Measurements from ENCODE around the gene GPT2. TPM values are rescaled to one million over a fixed set of nuclear protein-coding genes. Genes with fewer than 3 reads are reported as not detected.

Gene GPT2
- total RNA-seq, 2 donors from 2014 or later, result 28.8 to 45.3 TPM

DNA sequence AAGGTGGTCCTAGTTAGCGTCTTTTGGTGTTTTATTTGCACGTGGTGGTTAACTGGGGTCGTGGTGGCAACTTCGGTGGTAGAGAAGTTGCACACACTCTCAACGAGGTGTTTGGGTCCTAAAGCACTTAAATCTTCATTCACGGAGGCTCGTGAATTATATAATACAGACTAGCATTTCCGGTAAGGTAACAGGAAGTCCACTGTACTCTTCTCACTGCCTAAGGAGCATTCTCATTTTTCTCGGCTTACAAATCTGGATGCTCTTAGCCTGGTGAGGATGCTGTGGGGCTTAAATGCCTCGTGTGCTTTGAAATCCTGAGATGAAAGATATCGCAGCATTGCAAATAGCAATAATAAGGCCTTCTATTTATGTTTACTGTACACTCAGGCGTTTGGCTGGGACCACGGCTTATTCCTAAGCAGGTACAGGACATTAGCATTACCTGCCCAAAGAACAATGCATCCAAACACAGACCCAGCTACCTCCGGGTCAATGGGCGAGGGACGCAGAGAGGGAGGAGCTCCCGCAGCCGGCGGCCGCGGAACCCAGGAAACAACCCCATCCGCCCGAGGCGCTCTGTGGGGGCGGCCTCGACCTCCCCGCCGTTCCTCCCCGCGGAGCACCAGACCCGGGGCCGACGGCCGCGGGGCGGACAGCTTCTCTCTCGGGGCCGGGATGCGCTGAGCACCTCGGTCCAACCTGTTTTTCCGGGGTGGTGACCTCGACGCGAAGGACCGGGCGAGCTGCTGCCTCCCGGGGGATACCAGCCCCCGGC is 88.5 kb downstream of the GPT2 start:
- Histone ChIP-seq H3K4me3 (peak overlapping the region; percentile 88), H3K27me3 (no peaks in the 10 kb centered on the region), H3K4me1 (no peaks in the 10 kb centered on the region), H3K27ac (peak overlapping the region; percentile 91), H3K36me3 (peaks cover 18% of the 10 kb centered on the region), H3K9ac (ENCODE audit: low read depth in 2 of 2, low read length in 2 of 2) (peak overlapping the region; percentile 87 to 95), H3K9me3 (no peaks in the 10 kb centered on the region)
- intact Hi-C loops (cut with DNase I), result no loop called here
- DNase-seq, result peak; percentile 53
- TF ChIP-seq, protein P1, sequence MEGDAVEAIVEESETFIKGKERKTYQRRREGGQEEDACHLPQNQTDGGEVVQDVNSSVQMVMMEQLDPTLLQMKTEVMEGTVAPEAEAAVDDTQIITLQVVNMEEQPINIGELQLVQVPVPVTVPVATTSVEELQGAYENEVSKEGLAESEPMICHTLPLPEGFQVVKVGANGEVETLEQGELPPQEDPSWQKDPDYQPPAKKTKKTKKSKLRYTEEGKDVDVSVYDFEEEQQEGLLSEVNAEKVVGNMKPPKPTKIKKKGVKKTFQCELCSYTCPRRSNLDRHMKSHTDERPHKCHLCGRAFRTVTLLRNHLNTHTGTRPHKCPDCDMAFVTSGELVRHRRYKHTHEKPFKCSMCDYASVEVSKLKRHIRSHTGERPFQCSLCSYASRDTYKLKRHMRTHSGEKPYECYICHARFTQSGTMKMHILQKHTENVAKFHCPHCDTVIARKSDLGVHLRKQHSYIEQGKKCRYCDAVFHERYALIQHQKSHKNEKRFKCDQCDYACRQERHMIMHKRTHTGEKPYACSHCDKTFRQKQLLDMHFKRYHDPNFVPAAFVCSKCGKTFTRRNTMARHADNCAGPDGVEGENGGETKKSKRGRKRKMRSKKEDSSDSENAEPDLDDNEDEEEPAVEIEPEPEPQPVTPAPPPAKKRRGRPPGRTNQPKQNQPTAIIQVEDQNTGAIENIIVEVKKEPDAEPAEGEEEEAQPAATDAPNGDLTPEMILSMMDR (IDR thresholded peaks at IDR 0.05), result no peak

DNA sequence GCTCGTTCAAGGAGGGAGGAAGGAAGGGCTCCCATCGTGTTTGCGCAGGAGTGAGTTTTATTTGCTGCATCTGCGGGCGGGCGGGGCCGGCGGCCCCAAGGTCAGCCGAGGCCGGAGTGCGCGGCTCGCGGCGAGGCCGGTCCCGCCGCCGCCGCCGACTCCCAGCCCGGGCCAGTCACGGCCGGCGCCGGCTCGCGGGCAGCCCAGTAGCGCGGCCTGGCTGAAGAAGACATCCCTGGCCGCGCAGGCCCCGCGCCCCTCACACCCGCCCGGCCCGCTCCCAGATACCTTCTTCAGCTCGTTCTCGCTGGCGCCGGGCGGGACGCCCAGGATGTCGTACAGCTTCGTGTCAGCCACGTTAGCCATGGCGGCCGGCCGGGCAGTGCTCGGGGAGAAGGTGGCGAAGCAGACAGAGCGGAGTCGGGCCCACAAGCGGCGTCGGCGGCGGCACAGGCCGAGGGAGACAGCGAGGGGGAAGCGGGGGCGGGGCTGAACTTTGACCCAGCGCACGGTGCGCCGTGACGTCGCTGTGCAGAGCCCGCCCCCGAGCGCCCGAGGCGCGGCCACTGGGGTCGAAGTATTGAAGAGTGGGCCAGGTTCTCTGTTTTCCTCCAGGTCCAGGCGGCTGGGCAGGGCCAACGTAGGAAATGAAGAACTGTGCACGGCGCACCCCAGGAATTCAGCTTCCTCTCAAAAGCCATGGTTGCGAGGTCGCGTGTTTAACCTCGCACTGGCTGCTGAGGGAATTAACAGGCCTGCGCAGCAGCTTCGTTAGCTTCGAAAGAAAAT is 89.2 kb downstream of the GPT2 start, which contains the start of gene DNAJA2:
TSS of gene DNAJA2 (minus strand) at position 468 of the 789 bp plus-strand sequence. CDS start at position 366, 102 bp downstream.
- intact Hi-C loops (cut with DNase I), result no loop called here
- peaks cover 11% of the 10 kb centered on the region for H3K36me3 ChIP-seq
- H3K9ac ChIP-seq (ENCODE audit: low read depth in 2 of 2, low read length in 2 of 2), result peak within 1 kb of the TSS; percentile 87 to 95
- no peaks in the 10 kb centered on the region for H3K27me3 ChIP-seq
- DNase-seq, result peak; percentile 93
- H3K4me1 ChIP-seq, result no peaks in the 10 kb centered on the region
- peak within 1 kb of the TSS; percentile 91 for H3K27ac ChIP-seq
- H3K4me3 ChIP-seq, result peak within 1 kb of the TSS; percentile 88
- TF ChIP-seq, protein P1 (IDR thresholded peaks at IDR 0.05), result no peak
- no peaks in the 10 kb centered on the region for H3K9me3 ChIP-seq

DNA sequence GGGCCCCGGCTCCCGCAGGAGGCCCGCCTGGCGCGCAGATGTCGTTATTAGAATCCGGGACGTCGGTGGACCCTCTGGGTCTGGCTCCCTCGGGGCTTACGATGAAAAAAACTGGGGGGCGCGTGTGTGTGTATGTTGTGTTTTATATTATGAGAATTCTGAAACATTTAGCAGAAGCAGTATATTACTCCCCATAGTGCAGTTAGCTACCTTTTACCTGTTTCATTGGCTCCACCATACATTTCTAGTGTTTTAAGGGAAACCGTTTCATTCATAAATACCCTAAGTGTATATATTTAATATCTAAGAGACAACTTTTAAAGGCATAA is 89.8 kb downstream of the GPT2 start:
- peak overlapping the region; percentile 87 to 95 for H3K9ac ChIP-seq (ENCODE audit: low read depth in 2 of 2, low read length in 2 of 2)
- H3K9me3 ChIP-seq, result no peaks in the 10 kb centered on the region
- H3K27me3 ChIP-seq, result no peaks in the 10 kb centered on the region
- intact Hi-C loops (cut with DNase I), result no loop called here
- peak overlapping the region; percentile 88 for H3K4me3 ChIP-seq
- TF ChIP-seq, protein P1 (IDR thresholded peaks at IDR 0.05), result no peak
- H3K4me1 ChIP-seq, result no peaks in the 10 kb centered on the region
- peaks cover 7% of the 10 kb centered on the region for H3K36me3 ChIP-seq
- peak overlapping the region; percentile 91 for H3K27ac ChIP-seq
- no peak for DNase-seq

DNA sequence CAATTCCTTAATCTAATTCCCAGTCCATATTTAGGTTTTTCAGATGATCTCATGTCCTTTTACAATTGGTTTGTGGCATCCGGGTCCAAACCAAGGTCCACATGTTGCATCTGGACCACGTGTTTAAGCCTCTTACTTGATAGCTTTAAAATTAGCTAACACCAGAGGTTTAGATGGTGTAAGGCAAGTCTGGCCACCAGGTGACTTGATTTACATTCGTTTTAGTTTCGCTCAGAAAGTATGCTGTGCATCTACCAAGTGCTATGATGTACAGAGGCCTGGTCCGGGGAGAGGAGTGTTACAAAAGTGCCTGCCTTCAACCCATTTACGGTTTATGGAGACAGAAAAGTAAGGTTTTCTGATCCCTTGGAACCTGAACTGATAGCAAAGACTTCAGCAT is 90.2 kb downstream of the GPT2 start:
- Histone ChIP-seq H3K4me1 (no peaks in the 10 kb centered on the region), H3K9ac (ENCODE audit: low read depth in 2 of 2, low read length in 2 of 2) (peak overlapping the region; percentile 87 to 95), H3K36me3 (peaks cover 3% of the 10 kb centered on the region), H3K27ac (peak overlapping the region; percentile 91), H3K9me3 (no peaks in the 10 kb centered on the region), H3K27me3 (no peaks in the 10 kb centered on the region), H3K4me3 (peak overlapping the region; percentile 88)
- no peak for DNase-seq
- TF ChIP-seq, protein P1 (IDR thresholded peaks at IDR 0.05), result no peak
- intact Hi-C loops (cut with DNase I), result no loop called here

DNA sequence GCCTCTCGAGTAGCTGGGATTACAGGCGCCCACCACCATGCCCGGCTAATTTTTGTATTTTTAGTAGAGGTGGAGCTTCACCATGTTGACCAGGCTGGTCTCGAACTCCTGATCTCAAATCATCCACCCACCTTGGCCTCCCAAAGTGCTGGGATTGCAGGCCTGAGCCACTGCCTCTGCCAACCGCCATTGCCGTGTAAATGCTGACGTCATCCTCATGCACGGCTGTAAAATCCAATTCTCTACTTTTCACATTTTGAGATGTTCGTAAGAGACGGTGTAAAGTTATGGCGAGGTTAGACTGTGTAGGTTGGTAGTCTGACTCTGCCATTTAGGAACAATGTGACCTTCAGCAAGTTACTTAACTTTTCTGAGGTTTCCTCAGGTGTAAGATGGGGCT is 91.0 kb downstream of the GPT2 start:
- DNase-seq, result no peak
- TF ChIP-seq, protein P1 (IDR thresholded peaks at IDR 0.05), result no peak
- intact Hi-C loops (cut with DNase I), result no loop called here
- no peaks in the 10 kb centered on the region for H3K27me3 ChIP-seq
- H3K27ac ChIP-seq, result no peak overlapping the region
- no peak overlapping the region for H3K9ac ChIP-seq (ENCODE audit: low read depth in 2 of 2, low read length in 2 of 2)
- no peak overlapping the region for H3K4me3 ChIP-seq
- no peaks in the 10 kb centered on the region for H3K4me1 ChIP-seq
- H3K36me3 ChIP-seq, result no peaks in the 10 kb centered on the region
- no peaks in the 10 kb centered on the region for H3K9me3 ChIP-seq
